NCI-H748 (cell line): ENCODE measurements around the gene CYP39A1.

Experiments
- DNase-seq: peaks from one replicate; lab custom pipeline; 2025; ENCODE audit not compliant: unreplicated experiment; lab: John Stamatoyannopoulos, UW

CYP39A1 gene

GRCh38 chr6:46521464-46521971, 131.1 kb downstream of the CYP39A1 start:
- DNase-seq: no peak

DNA sequence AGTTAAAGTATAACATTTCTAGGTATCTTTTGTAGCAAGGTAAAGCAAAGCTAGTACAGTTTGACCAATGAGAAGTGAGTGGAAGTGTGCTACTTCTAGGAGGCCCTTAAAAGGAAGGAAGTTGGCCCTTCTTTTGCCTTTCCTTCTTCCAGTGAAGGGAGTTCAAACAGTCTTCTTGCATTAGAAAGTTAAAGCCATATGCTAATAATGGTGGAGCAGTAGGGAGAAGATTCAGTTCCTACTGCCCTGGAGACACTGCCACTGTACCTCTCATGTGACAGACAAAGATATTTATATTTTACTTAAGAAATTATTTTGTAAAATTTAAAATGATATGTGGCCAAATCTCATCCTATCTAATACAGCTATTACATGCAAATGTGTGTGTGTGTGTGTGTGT, 135.4 kb downstream of the CYP39A1 start:
- DNase-seq: no peak

DNA sequence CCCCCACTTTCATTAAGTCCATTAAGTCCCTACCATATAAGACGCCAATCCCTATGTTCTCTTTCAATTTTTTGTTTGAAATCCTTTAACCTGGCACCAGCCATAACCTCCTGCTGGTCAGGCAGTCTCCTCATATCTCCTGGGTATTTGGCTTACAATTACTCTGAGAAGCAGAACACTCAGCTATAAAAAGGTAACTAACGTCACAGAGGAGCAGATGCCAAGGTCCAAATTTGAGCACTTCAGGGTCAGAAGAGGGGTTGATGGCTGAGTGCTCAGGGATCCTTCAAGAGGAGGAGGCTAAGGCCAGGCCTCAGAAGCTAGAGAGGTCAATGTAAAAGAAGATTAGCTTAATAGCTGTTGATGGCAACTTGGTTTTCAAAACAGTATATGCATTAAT, 139.1 kb downstream of the CYP39A1 start:
- DNase-seq: no peak

DNA sequence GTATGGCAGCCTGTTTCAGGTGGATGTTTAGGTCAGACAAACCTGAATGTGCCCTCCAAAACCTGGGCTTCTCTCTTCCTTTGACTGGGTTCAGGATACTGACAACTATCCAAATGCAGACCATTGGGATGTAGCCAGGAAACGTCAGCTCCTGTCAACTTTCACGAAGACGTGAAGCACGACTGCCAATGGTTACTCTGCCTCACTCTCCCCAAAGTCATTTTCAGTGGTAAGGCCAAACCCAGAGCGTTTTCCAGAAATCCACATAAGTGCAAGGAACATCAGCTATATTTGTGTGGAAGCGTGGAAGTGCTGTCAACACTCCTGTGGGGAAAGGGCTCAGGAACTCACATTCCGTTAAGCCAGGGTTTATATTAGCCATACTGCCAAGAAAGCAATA, 141.3 kb downstream of the CYP39A1 start:
- DNase-seq: no peak

- no peak for DNase-seq
Measured at GRCh38 chr6:46510651-46511050, 142.0 kb downstream of the CYP39A1 start.

DNA sequence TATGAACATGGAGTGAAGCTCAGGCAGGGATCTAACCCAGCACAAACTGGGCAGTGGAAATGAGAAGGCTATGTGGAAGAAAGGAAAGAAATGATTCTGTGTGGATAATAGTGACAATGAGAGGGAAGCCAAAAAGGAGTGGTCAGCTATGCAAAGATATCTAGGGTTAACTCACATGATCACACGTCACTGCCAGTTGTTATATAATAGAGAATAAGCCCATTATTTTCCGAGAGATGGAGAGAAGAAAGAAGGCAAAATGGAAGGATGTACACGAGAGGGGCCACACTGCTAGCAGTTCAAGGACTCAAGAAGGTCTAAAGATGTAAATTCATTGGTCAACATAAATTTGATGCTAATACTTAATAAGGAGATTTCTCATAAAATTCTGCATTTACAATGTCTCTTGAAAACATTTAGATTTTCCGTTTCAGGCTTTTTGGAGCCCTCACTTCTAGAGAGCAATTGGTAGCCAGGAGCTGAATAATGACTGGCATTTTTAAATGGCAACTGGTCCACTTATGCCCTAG, 142.6 kb downstream of the CYP39A1 start:
- DNase-seq: no peak

DNA sequence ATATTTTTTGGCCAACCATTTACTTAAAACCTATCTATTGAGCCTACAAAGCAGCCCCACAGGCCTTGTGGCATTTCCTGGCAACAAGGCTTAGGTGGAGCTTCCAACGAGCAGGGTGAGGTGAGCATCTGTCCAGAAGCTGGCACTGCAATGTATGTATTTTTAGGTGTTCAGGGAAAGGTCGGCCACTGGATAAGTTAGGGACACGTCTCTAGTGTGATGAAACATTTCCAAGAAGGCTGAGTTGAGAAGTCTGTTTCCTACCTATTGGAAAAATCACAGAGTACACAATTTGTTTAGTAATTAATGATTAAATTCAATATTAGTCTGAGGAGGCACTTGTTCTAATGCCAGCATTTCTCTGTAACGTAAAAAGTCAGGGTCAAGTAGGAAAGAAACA, 143.6 kb downstream of the CYP39A1 start:
- no peak for DNase-seq

- no peak for DNase-seq
Measured at GRCh38 chr6:46507426-46507825, 145.2 kb downstream of the CYP39A1 start.

- DNase-seq: no peak
Measured at GRCh38 chr6:46505693-46506512, 146.7 kb downstream of the CYP39A1 start.

GRCh38 chr6:46504242-46504641, 148.4 kb downstream of the CYP39A1 start:
- DNase-seq: no peak

- DNase-seq: no peak
Measured at GRCh38 chr6:46502486-46503119, 150.0 kb downstream of the CYP39A1 start.

- no peak for DNase-seq
Measured at GRCh38 chr6:46501136-46502089, 151.2 kb downstream of the CYP39A1 start.

DNA sequence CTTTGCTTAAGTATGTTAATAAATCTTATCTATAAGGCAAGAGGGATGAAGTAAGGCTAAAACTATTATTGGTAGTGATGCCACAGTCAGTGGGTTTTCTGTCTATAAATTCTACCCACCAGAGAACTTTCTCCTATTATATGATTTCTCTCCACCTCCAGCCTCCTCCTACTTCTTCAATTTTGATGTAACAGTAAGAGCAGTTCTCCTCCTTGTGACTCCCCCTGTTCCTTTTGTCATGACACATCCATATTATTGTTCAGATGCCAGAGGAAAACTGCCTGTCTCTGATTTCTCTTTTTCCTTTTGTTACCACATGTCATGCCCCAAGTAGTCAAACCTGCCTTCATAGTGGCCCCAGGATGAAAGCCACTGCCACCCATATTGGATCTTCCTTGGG, 152.2 kb downstream of the CYP39A1 start:
- DNase-seq: no peak
